Mesothelial cell of epicardium (in vitro differentiated cells): ENCODE data around the gene MRPL28. TPM values are rescaled to one million over a fixed set of nuclear protein-coding genes. Genes with fewer than 3 reads are reported as not detected.

Experiments
- DNase-seq, 2 experiments: peaks; one replicate each; pipeline ENCODE4 v3.0.0; 2021; ENCODE audit warnings: low spot score in 2 of 2; ENCODE audit not compliant: unreplicated experiment in 2 of 2
- H3K27ac Mint-ChIP-seq: 2 replicates; pipeline ENCODE4 v1.8.0; 2021; ENCODE audit warnings: mixed read lengths
- H3K27me3 Mint-ChIP-seq: 2 replicates; pipeline ENCODE4 v1.8.0; 2021; ENCODE audit warnings: low read depth, mixed read lengths
- H3K36me3 Mint-ChIP-seq: 2 replicates; pipeline ENCODE4 v1.8.0; 2021; ENCODE audit warnings: mixed read lengths
- H3K4me1 Mint-ChIP-seq: 2 replicates; pipeline ENCODE4 v1.8.0; 2021; ENCODE audit warnings: mixed read lengths
- H3K4me3 Mint-ChIP-seq: 2 replicates; pipeline ENCODE4 v1.8.0; 2021; ENCODE audit warnings: mild to moderate bottlenecking, moderate library complexity, mixed read lengths
- H3K9me3 Mint-ChIP-seq: 2 replicates; pipeline ENCODE4 v1.8.0; 2021; ENCODE audit warnings: mixed read lengths
- total RNA-seq: library from RNA; stranded (reverse); gene quantifications from 3 replicates; pipeline ENCODE4 v1.2.1, GENCODE V29; 2021
- TF ChIP-seq, protein P1 (sequence below): fragments of 200-600 bp; sonication (generic); IDR thresholded peaks from one replicate; pipeline ENCODE4 v1.5.0; 2021; ENCODE audit warnings: antibody characterized with exemption; ENCODE audit not compliant: unreplicated experiment

Gene MRPL28
- total RNA-seq, 1 donor from 2014 or later: 75.3 TPM

DNA sequence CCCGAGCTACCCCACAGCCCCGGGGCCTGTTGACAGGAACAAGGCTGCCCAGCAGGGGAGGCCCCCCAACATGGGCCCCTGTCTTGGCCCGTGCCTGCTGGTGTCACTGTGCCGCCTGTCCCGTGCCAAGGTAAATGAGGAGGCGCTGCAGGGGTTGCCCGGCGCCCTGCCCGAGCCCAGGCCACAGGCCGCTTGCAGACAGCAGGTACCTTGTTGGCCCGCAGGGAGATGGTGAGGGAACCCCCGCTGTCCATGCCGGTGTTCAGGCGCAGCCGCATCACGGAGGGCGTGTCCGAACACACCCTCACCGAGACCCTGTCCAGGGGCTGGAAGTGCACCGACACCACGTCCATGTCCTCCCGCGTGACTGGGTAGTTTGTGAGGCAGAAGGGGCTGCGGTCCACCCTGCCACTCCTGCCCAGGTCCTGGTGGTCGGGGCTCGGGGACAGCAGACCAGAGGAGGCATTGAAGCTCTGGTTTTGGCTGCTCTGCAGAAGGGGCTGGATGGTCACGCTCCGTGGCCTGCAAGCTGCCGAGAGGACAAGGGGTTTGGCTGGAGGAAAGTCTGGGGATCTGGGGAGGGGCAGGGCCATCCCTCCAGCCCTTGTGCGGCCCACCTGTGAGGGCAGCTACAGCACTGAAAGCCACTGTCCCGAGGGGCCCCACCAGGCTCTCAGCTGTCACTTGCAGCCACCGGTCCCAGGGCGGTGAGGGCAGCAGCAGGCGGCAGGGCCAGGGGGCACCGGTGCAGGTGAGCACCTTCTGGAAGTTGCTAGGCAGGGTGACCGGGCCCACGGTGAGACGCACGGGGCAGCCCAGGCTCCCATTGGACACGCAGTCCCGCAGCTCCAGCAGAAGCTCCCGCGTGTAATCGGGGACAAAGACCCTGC is 5.8 kb upstream of the MRPL28 start:
- H3K27me3 Mint-ChIP-seq: no peaks in the 10 kb centered on the region
- H3K4me1 Mint-ChIP-seq: peaks cover 10% of the 10 kb centered on the region
- TF ChIP-seq, protein P1, sequence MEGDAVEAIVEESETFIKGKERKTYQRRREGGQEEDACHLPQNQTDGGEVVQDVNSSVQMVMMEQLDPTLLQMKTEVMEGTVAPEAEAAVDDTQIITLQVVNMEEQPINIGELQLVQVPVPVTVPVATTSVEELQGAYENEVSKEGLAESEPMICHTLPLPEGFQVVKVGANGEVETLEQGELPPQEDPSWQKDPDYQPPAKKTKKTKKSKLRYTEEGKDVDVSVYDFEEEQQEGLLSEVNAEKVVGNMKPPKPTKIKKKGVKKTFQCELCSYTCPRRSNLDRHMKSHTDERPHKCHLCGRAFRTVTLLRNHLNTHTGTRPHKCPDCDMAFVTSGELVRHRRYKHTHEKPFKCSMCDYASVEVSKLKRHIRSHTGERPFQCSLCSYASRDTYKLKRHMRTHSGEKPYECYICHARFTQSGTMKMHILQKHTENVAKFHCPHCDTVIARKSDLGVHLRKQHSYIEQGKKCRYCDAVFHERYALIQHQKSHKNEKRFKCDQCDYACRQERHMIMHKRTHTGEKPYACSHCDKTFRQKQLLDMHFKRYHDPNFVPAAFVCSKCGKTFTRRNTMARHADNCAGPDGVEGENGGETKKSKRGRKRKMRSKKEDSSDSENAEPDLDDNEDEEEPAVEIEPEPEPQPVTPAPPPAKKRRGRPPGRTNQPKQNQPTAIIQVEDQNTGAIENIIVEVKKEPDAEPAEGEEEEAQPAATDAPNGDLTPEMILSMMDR: no peak
- H3K4me3 Mint-ChIP-seq: no peak overlapping the region
- no peak overlapping the region for H3K27ac Mint-ChIP-seq
- H3K9me3 Mint-ChIP-seq: no peaks in the 10 kb centered on the region
- H3K36me3 Mint-ChIP-seq: no peaks in the 10 kb centered on the region
- peak in 1 of 2 experiments; percentile 25 for DNase-seq

DNA sequence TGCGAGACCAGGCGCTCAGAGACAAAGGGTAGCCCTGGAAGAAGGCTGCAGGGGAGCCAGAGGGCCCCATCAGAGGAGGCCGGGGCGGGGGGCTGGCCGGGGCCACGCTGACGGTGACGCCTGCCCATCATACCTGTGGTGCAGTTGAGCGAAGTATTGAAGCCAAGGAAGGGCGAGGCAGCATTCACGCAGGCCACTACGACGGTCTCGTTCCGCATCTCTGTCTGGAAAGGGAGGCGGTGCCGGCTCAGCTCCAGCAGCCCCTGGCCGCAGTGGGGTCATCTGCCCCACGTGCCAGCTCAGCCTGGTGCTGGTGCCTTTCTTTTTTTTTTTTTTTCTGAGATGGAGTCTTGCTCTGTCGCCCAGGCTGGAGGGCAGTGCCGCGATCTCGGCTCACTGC is 4.9 kb upstream of the MRPL28 start:
- Mint-ChIP-seq H3K36me3 (no peaks in the 10 kb centered on the region), H3K9me3 (no peaks in the 10 kb centered on the region), H3K27me3 (no peaks in the 10 kb centered on the region), H3K27ac (no peak overlapping the region), H3K4me3 (no peak overlapping the region), H3K4me1 (peaks cover 14% of the 10 kb centered on the region)
- DNase-seq: peak in 1 of 2 experiments; percentile 18
- TF ChIP-seq, protein P1: no peak

DNA sequence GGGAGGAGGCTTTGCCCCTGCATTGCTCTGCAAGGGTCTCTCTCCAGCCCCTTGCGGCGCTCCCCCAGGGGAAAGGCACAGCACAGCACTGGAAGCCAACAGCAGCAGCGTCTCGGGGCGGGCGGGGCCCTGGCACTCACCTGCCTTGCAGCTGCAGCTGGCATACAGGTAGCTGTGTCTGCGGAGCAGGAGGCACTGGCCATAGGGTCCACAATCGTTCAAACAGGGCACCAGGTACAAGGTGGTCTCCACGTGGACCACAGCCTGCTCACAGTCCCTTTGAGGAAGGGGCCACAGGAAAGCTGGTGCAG is 4.2 kb upstream of the MRPL28 start:
- DNase-seq: no peak
- Mint-ChIP-seq H3K4me3 (no peak overlapping the region), H3K36me3 (no peaks in the 10 kb centered on the region), H3K9me3 (no peaks in the 10 kb centered on the region), H3K4me1 (peaks cover 14% of the 10 kb centered on the region), H3K27me3 (no peaks in the 10 kb centered on the region), H3K27ac (no peak overlapping the region)
- TF ChIP-seq, protein P1: no peak

DNA sequence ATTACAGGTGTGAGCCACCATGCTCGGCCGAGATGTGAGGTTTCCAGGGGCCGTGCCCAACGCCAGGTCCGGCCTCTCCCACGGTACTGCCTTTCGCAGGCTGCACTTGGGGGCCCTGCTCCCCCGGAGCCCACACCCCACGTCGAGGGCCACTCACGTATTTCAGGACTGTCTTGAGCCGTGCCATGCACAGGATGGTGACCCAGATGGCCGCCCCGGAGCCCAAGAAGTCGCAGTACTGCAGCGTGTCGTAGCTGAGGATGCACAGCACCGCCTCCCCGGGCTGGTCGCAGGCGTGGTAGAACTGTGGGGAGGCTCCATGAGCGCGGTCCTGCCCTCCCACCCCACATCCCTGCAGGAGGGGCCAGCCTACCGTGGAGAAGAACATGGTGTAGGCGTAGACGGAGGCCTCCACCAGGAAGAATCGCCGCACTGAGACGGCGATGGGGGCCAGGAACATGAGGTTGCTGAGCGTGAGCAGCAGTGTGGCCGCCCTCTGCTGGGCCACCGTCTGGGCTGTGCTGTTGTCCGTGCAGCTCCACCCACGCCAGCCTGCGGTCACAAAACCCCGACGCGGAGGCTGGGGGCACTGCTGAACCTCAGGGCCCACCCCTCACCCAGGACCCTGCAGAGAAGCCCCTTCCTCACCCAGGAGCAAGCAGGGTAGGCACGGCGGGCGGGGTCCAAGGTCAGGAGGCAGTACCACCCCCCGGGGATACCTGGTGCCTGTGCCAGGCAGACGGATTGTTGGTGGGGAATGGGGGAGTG is 3.7 kb upstream of the MRPL28 start:
- Mint-ChIP-seq H3K4me1 (peaks cover 11% of the 10 kb centered on the region), H3K36me3 (no peaks in the 10 kb centered on the region), H3K27ac (no peak overlapping the region), H3K4me3 (no peak overlapping the region), H3K9me3 (no peaks in the 10 kb centered on the region), H3K27me3 (no peaks in the 10 kb centered on the region)
- TF ChIP-seq, protein P1: no peak
- DNase-seq: no peak

DNA sequence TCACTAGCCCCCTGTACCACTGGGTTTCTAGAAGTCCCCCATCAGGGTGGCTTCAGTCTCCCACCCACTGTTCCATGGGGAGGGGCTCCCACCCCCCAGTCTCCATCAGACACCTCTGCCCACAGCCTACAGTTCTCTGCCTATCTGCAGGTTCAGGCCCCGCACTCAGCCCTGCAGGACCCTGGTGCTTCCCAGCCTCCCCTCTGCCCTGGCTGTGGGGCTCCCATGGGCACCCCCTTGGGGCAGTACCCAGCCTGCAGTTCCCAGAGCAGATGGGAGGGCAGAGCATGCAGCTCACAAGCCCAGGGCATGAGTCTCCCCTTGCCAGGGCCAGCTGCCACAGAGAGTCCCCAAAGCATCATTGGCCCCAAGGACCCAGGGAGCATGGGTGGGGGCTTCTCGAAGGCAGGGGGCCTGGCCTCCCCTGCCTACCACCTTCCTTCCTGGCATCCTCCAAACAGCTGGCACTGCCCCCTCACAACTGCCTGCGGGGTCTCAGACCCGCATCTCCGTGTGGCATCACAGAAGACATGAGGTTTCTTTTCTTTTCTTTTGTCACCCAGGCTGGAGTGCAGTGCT is 2.8 kb upstream of the MRPL28 start:
- peaks cover 10% of the 10 kb centered on the region for H3K4me1 Mint-ChIP-seq
- H3K27me3 Mint-ChIP-seq: no peaks in the 10 kb centered on the region
- TF ChIP-seq, protein P1: no peak
- H3K27ac Mint-ChIP-seq: no peak overlapping the region
- no peaks in the 10 kb centered on the region for H3K36me3 Mint-ChIP-seq
- no peak overlapping the region for H3K4me3 Mint-ChIP-seq
- H3K9me3 Mint-ChIP-seq: no peaks in the 10 kb centered on the region
- DNase-seq: no peak
